Activated CD4-positive, CD25-positive, alpha-beta regulatory T cell treated with anti-CD3 and anti-CD28 coated beads, Interleukin-2, amount 50 U/mL, for 16 hours (primary cell): ENCODE measurements around the gene ATXN7L3.

Source experiments
- DNase-seq: peaks from one replicate; pipeline ENCODE4 v3.0.0-alpha.2; 2020; ENCODE audit warnings: low read depth, low spot score

The ATXN7L3 gene

DNA sequence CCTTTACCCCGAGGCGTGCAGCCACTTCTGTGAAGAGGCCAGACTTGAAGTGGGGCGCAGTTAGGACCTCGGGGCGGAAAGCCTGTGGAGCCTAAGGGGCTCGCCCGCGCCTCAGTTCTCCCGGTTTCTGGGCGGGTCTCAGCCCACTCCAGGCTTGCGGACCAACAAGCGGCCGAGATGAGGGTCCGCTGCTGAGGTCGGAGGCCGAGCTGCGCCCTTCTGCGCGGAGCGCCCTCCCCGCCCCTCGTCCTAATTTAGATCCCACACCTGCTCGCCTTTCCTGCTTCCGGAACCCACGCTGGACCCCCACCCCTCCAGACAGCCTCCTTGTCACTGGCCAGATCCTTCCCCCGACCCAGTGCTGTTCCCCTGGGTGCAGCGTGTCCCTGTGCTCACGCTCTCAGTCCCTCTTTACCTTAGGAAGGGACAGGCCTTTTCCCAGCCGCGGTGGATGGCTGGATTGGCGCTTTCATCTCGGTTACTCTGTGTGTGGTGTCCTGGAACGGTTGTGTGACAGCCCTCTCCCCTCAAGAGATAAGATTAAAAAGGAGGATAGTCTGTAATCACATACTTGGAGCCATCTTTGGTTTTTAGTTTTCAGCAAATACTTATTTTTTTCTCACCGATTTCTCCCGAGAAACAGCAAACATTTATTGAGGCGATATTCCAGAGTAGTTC is 933 bp upstream of the ATXN7L3 start:
- no peak for DNase-seq

DNA sequence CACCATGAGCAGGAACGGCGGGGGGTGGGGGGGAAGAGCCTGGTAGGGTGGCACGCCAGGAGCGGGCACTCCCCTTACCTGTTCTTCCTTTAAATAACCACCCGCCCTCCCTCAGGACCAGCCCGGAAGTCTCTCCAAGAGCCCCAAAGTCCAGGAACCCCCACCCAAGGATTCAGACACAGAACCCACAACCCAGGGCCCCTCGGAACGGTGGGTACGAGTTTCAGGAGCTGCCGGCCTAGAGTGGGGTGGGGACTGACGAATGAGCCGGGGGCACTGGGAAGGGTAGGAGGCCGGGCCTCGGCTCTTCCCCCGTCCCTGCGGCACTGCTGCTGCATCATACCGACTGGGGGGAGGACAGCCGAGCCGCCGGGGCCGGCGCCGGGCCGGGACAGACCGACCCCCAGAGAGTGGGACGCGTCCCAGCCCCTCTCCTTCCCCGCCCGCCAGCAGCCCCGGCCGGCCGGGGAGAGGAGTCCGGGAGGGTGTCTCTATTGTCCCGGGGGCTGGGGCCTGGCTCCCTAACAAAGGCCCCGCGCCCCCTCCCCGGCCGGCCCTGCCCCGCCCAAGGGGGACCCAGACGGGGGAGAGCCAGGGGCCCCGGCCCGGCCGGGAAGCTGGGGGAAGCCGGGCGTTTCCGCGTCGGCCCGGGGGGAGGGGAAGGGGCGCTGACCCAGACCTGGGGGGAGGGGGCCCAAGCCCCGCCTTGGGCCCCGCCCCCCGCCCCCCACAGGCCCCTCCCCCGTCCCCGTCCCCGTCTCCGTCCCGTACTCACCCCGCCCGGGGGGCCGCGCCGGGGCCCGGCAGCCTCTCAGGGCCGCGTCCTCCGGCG is 747 bp downstream of the ATXN7L3 start:
- DNase-seq = peak; percentile 22

DNA sequence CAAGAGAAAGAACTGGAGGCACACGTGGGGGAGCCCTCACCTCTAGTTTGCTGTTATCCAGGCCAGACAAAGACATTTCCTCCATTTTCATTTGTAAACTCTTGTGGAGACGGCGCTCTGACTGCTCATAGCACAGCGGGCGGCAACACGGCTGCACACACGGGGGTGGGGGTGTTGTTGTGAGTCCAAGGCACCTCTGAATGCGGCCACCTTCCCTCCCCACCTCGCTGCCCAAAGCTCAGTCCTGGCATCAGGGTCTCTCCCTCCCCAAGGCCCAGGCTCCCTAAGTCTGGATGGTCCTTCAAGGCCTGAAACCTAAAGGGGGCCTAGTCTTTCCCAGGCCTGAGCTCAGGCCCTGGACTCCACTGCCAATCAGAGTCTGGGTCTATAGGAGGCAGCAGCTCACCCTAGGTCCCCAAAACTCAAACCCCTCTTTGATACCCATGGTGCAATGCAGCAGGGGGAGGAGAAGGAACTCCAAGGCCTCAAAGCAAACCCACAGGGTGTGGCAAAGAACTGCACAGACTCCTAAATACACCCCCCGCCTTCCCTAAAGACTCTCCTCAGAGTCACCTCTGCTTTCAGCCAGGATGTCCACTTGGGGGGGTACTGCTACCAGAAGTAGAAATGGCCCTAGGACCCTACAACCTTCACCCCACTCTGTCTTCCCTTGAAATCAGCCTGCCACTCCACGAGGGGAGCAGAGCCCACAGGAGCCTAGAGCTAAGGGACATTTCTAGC is 1.5 kb downstream of the ATXN7L3 start:
- DNase-seq = no peak

DNA sequence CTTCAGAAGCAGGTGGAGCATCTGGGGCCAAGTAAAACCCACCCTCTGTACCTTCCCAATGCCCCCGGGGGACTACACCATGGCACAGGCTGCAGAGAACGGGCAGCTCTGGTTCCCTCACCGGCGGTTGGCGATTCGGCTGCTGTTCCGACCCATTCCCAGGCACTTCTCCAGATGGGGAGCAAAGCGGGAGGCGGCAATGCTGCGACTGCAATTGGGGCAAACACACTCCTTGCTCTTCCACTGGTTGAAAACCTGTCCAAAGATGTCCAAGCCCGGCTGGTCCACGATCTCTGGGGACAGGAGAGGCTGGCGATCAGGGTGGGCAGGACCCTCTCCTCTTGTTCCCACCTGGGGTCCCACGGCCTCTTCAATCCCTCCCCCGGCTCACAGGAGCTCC is 2.6 kb downstream of the ATXN7L3 start:
- no peak for DNase-seq

DNA sequence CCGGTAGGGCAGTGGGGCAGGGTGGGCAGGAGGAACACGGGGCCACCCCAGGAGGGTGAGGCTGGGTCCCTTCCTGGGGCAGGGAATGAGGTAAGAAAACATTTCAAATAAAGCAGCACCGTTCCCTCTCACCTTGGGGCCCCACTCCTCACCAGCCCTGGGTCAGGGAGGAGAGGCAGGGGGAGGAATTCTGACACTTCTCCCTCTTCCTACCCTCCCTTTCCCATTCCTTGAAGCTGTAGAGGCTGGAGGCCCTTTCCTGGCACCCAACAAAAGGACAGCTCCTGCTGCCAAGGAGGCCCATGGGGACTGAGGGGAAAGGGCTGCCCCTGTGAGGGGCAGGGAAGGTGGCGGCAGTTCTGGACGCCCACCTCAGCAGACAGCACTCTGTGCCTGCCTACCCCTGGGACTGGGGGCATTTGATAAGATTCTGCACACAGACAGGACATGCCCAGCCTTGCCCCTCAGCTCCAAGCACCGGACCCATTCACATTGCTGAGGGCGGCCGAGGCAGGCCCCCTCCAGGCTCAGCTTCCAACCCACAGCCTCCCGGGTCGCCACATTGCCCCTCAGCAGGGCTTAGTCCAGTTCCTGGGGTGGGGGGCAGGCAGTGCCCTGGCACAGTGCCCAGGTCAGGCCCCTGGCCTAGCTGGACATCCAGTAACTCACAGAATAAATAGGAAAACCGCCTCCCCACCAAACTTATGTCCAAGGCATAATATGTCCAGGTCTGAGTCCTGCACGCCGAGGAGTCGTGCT is 6.2 kb downstream of the ATXN7L3 start:
- no peak for DNase-seq

DNA sequence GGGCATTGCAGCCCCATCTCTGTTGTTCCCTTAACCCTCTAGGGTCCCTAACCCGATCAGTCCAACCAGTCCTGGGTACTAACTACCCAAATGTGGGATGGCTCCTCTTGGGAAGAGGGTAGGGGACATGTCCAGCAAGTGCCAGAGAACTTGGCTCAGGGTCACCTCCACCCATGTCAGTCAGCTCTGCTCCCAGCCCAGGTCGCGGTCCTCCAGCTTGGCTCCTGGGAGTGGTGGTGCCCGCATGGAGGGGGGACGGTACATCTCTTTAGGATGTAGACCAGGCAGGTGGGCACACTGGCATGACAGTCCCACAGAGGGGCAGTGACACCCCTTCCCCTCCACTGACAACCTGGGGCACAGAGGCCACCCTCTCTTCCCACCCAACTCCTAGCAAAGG is 6.9 kb downstream of the ATXN7L3 start:
- DNase-seq = no peak

DNA sequence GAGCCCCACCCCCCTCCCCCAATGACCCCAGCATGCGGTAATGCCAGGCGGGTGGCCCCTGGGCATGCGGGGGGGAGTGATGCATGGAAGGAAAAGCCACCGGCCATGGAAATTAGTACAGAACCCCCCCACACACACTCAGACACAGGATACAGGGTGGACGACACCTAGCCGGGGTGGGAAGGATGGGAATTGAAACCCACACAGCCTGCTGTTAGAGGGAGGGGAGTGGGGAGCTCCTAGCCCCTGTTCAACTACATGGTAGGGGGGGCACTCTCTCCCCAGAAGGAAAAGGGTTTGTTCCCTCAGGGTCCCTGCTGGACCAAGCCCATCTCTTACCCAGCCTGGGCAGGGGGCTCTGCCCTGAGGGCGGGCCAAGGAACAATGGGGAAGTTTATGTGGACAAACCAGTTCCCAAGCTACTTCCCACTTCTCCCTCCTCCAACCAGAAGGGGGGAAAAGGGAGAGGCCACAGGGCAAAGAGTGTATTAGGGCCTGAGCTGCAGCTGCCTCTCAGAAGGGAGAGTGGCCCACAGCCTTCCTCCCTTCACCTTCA is 7.7 kb downstream of the ATXN7L3 start:
- DNase-seq = no peak

DNA sequence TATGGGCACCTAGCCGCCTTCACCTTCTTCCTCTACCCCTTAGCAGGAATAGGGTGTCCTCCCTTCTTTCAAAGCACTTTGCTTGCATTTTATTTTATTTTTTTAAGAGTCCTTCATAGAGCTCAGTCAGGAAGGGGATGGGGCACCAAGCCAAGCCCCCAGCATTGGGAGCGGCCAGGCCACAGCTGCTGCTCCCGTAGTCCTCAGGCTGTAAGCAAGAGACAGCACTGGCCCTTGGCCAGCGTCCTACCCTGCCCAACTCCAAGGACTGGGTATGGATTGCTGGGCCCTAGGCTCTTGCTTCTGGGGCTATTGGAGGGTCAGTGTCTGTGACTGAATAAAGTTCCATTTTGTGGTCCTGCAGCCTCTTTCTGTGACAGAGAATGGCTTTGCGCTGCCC is 8.3 kb downstream of the ATXN7L3 start:
- no peak for DNase-seq

DNA sequence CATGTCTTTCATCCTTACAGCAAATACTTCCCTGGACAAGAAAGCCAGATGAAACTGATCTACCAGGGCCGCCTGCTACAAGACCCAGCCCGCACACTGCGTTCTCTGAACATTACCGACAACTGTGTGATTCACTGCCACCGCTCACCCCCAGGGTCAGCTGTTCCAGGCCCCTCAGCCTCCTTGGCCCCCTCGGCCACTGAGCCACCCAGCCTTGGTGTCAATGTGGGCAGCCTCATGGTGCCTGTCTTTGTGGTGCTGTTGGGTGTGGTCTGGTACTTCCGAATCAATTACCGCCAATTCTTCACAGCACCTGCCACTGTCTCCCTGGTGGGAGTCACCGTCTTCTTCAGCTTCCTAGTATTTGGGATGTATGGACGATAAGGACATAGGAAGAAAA is 9.2 kb downstream of the ATXN7L3 start:
- no peak for DNase-seq

DNA sequence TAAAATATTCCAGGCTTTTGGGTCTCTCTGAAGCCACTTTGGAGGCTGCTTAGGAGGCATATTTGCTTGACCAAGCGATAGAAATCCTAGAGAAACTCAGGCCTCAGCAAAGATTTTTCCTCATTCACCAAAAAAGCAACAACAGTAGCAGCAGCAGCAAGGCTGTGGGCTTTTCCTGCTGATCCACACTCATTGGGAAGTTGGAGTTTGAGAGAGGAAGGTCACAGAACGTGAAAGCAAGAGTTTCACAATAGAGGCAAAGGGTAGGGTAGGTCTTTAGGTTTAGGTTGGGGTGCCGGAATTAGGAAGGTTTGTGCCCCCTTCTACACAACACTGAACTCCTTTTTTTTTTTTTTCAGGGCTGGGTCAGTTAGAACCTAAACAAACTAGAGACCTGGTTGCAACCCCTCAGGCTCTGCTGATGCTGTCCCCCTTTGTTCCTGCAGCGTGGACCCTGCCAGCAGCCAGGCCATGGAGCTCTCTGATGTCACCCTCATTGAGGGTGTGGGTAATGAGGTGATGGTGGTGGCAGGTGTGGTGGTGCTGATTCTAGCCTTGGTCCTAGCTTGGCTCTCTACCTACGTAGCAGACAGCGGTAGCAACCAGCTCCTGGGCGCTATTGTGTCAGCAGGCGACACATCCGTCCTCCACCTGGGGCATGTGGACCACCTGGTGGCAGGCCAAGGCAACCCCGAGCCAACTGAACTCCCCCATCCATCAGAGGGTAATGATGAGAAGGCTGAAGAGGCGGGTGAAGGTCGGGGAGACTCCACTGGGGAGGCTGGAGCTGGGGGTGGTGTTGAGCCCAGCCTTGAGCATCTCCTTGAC is 10.9 kb downstream of the ATXN7L3 start:
- DNase-seq = no peak

DNA sequence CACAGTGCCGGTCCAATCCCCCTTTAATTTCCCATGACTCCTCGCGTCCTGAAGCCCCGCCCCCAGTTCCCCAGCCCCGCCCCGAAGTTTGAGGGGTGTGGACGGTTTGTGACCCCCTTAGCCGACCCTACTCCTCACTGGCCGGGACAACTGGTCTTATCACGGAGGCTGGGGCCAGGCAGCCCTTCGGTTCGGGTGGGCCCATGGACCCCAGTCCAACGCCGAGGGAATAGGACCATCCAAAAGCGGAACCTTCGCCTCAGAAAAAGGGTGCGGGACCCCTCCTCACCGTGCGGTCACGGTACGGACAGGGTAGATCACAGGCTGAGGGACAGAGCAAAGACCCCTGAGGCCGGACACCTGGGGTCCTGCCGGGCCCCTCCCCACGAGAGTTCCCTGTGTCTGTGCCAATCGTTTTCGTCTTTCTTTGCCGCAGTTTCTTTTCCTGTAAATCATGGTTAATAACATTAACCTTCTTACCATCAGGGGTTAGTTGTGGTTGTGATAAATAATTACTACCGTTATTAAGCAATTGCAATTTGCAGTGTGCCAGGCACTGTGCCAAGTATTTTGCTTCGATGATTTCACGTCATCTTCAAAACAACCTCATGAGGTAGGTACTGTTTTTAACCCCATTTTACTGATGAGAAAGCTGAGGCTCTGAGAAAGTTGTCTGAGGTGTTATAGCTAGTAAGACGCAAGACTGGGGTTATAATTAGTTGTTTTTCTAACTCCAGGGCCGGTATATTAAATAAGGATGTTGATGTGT is 12.4 kb downstream of the ATXN7L3 start:
- peak; percentile 30 for DNase-seq

DNA sequence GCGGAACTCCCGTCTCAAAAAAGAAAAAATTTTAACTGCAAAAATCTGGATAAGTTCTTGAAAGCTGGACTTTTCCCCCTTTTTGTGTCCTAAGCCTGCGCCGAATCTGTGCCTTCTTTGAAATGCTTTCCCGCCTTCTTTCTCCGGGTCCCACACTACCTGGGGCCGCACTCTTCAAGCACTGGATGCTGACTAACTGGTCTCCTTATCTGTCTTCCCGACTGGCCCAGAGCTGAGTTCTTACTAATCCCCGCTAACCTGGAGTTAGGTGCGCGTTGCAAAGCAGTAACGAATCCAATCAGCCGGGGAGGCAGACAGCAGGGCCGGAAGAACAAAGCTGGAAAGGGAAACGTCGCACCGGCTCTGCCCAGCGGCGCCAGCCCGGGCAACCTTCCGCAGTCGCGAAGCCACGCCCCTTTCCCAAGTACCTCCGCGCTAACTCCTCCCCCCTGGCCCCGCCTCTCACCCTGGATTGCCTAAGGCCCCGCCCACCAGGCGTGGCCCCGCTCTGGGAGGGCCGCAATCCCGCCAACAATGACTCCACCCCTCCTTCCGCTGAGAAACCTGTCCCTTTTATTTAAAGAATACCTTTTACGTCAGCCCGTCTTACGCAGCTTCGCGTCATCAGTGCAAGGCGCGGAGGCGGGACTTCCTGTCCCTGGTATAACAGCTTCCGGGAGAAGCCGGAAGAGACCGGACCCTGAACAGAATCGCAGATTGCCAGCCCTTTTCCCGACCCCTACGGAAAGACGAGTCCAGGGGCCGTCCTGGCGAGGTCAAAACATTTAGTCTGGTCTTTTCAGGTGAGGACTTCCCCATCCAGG is 13.2 kb downstream of the ATXN7L3 start, which contains the start of gene TMUB2:
Gene TMUB2, plus strand, starts transcription at position 666 of the 824 bp plus-strand sequence. CDS start 737 bp downstream, outside the sequence.
- DNase-seq = peak; percentile 98

DNA sequence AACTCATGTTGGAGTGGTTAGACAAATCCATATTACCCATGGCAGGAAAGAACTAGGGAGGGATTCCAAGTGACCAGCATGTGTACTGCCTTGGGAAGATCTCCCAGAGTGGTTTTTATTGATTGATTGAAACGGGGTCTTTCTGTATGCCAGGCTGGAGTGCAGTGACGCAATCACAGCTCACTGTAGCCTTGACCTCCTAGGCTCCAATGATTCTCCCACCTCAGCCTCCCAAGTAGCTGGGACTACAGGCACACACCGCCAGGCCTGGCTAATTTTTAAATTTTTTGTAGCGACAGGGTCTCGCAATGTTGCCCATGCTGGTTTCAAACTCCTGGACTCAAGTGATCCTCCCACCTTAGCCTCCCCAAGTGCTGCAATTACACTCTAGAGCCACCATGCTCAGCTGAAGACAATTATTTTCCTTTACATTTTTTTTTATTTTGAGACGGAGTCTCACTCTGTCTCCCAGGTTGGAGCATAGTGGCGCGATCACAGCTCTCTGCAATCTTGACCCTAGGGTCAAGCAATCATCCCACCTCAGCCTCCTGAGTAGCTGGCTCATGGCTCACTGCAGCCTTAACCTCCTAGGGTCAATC is 15.4 kb downstream of the ATXN7L3 start:
- no peak for DNase-seq

DNA sequence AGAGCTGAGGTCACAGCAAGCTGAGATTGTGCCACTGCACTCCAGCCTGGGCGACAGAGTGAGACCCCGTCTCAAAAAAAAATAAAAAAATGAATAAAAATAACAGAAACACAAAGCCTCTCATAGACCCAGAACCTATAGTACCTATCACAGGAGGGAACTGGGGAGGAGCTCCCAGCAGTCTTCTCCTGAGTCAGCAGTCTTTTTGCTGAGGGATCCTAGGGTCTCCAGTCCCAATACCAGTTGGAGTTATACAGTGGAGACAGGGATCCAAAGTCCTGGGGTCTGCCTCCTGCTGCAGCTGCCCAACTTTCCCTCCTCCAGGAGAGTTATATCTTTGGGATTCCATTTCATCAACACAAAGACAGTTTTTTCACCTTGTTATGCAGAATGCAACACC is 16.7 kb downstream of the ATXN7L3 start:
- no peak for DNase-seq

DNA sequence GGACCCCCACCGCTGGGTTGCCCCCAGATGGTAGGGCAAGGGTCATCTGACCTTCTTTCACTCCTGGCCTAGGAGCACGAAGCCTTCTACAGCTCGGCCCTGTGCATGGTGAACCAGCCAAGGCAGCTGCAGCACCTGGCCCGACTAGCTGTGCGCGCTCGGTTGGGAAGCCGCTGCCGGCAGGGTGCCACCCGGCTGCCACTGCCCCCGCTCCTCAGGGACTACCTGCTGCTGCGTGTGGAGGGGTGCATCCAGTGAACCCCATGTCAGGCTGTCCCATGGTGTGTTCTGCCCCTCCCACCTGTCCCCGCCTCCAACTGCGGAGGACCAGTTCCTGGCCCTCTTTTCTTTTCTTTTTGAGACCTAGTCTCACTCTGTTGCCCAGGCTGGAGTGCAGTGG is 21.6 kb downstream of the ATXN7L3 start:
- DNase-seq = no peak

DNA sequence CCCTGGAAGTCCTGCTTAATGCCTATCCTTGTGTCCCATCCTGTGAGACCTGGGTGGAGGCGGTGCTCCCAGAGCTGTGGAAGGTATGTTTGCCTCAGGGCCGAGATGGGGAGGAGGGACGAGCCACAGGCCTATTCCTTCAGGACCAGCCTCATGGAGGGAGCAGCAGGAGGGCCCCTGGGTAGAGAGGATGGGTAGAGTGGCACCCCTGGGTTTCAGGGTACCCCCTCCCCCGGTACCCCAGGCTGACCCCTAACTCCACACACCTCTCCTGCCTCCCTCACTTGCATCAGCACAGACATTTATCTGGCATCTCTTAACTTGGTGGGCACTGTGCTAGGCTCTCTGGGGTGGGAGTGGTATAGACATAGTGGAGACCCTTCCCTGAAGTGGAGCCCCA is 22.0 kb downstream of the ATXN7L3 start:
- DNase-seq = no peak

DNA sequence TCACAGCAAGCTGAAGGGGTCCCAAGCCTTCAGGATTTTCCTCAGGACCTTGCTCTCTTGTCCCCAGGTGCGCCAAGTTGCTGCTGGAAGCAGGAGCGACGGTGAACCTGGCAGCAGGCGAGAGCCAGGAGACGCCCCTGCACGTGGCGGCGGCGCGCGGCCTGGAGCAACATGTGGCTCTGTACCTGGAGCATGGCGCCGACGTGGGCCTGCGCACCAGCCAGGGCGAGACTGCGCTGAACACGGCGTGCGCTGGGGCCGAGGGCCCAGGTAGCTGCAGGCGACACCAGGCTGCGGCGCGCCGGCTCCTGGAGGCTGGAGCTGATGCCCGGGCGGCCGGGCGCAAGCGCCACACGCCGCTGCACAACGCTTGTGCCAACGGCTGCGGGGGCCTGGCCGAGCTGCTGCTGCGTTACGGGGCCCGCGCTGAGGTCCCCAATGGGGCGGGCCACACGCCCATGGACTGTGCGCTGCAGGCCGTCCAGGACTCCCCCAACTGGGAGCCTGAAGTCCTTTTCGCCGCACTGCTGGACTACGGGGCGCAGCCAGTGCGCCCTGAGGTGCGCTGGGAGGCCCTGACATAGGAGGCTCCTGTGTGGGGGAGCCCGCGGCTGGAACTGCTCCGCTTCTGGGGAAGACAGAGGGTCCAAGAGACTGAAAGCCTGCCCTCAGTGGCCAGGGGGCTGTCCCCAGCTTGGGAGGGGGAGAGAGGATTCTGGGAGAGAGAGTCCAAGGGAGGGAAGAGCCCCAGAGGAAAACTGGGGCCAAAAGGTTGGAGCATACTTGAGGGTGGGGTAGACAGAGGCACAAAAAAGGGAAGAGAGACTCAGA is 22.8 kb downstream of the ATXN7L3 start:
- no peak for DNase-seq

DNA sequence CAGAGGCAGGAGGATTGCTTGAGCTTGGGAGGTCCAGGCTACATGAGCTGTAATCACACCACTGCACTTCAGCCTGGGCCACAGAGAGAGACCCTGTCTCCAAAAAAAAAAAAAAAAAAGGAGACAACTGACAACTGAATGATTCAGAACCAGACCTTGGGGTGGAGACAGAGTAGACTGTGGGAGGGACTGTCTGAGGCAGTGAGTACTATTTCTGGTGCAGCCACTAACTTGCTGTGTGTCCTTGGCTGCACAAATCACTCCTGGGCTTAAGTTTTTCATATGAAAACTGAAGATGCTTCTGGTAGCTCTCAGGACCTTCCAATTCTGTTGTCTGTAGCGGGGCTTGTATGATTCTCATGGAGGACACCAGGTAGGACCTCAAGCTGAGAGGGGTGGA is 23.4 kb downstream of the ATXN7L3 start:
- DNase-seq = no peak
